Activated T-helper 9 cell treated with anti-CD3 and anti-CD28 coated beads, Interleukin-2, amount 50 U/mL, for 16 hours (primary cell): ENCODE measurements around the gene RHBDD1.

Source experiments
- DNase-seq: peaks from one replicate; pipeline ENCODE4 v3.0.0-alpha.2; 2020; ENCODE audit warnings: low read depth

The RHBDD1 gene

GRCh38 chr2:226985583-226985946 is 149.7 kb downstream of the RHBDD1 start:
- no peak for DNase-seq

GRCh38 chr2:226991663-226992062 is 155.8 kb downstream of the RHBDD1 start:
- no peak for DNase-seq

- no peak for DNase-seq
Observed at GRCh38 chr2:226993171-226993570, 157.3 kb downstream of the RHBDD1 start.

- DNase-seq = no peak
Observed at GRCh38 chr2:226994775-226995174, 158.9 kb downstream of the RHBDD1 start.

GRCh38 chr2:226995625-226996041 is 159.8 kb downstream of the RHBDD1 start:
- DNase-seq = peak; percentile 1

- no peak for DNase-seq
Observed at GRCh38 chr2:226999661-227000060, 163.8 kb downstream of the RHBDD1 start.

GRCh38 chr2:227000123-227000522 is 164.3 kb downstream of the RHBDD1 start:
- no peak for DNase-seq

- DNase-seq = no peak
Observed at GRCh38 chr2:227004482-227004881, 168.6 kb downstream of the RHBDD1 start.

GRCh38 chr2:227006189-227006897 is 170.5 kb downstream of the RHBDD1 start:
- no peak for DNase-seq

GRCh38 chr2:227007148-227007547 is 171.3 kb downstream of the RHBDD1 start:
- no peak for DNase-seq

GRCh38 chr2:227007940-227008339 is 172.1 kb downstream of the RHBDD1 start:
- no peak for DNase-seq

GRCh38 chr2:227010433-227010832 is 174.6 kb downstream of the RHBDD1 start:
- no peak for DNase-seq

GRCh38 chr2:227013330-227013729 is 177.5 kb downstream of the RHBDD1 start:
- no peak for DNase-seq

- DNase-seq = no peak
Observed at GRCh38 chr2:227013881-227014280, 178.0 kb downstream of the RHBDD1 start.

- DNase-seq = no peak
Observed at GRCh38 chr2:227016894-227017293, 181.0 kb downstream of the RHBDD1 start.

GRCh38 chr2:227020416-227020815 is 184.6 kb downstream of the RHBDD1 start:
- no peak for DNase-seq

- DNase-seq = no peak
Observed at GRCh38 chr2:227022608-227023007, 186.8 kb downstream of the RHBDD1 start.

GRCh38 chr2:227025510-227025909 is 189.7 kb downstream of the RHBDD1 start:
- no peak for DNase-seq

GRCh38 chr2:227029426-227030105 is 193.7 kb downstream of the RHBDD1 start:
- no peak for DNase-seq

- DNase-seq = no peak
Observed at GRCh38 chr2:227030789-227031188, 194.9 kb downstream of the RHBDD1 start.

GRCh38 chr2:227031379-227031778 is 195.5 kb downstream of the RHBDD1 start:
- DNase-seq = no peak

GRCh38 chr2:227033471-227034148 is 197.8 kb downstream of the RHBDD1 start:
- DNase-seq = no peak

- no peak for DNase-seq
Observed at GRCh38 chr2:227035711-227036367, 200.0 kb downstream of the RHBDD1 start.
